ENCODE data around the gene VSIG1. TPM values are rescaled to one million over a fixed set of nuclear protein-coding genes. Genes with fewer than 3 reads are reported as not detected.

Gene VSIG1
- polyA plus RNA-seq, 1 donor from 2014 or later = not detected

GRCh38 chrX:108127152-108127551, 82.3 kb downstream of the VSIG1 start:
- no peaks in the 10 kb centered on the region for H3K9me3 ChIP-seq (ENCODE audit: low read length)
- H2AFZ ChIP-seq (ENCODE audit: low read depth, low read length) = no peak overlapping the region
- no peak overlapping the region for H3K4me2 ChIP-seq (ENCODE audit: low read length)
- H3K4me3 ChIP-seq (ENCODE audit: low read length) = no peak overlapping the region
- no peaks in the 10 kb centered on the region for H3K27me3 ChIP-seq (ENCODE audit: insufficient read depth, low read depth, low read length)
- TF ChIP-seq POLR2AphosphoS5 (IDR thresholded peaks at IDR 0.05) (no peak), EP300 (conservative IDR thresholded peaks at IDR 0.05; ENCODE audit: poor library complexity, severe bottlenecking) (no peak), CTCF (IDR thresholded peaks at IDR 0.05; ENCODE audit: poor library complexity, severe bottlenecking) (no peak), MXI1 (conservative IDR thresholded peaks at IDR 0.05; ENCODE audit: poor library complexity, severe bottlenecking) (no peak), RAD21 (conservative IDR thresholded peaks at IDR 0.05) (no peak), SMC3 (conservative IDR thresholded peaks at IDR 0.05; ENCODE audit: poor library complexity) (no peak), REST (IDR thresholded peaks at IDR 0.05; ENCODE audit: borderline replicate concordance) (no peak), EZH2 (IDR thresholded peaks at IDR 0.05; ENCODE audit: borderline replicate concordance, insufficient read depth, low read length, poor library complexity, severe bottlenecking) (no peak), TAF1 (IDR thresholded peaks at IDR 0.05; ENCODE audit: low read depth) (no peak)
- H3K27ac ChIP-seq (ENCODE audit: low read length) = no peak overlapping the region
- no peaks in the 10 kb centered on the region for H4K20me1 ChIP-seq (ENCODE audit: insufficient read depth)
- no peaks in the 10 kb centered on the region for H3K36me3 ChIP-seq (ENCODE audit: insufficient read depth, low read length)
- no peaks in the 10 kb centered on the region for H3K79me2 ChIP-seq (replicated peaks; ENCODE audit: insufficient read depth, low read length)
- no peaks in the 10 kb centered on the region for H3F3A ChIP-seq (ENCODE audit: insufficient read depth, low read length, poor library complexity, severe bottlenecking)
- H3K9ac ChIP-seq (ENCODE audit: low read length) = no peak overlapping the region
- no peaks in the 10 kb centered on the region for H3K9me2 ChIP-seq (ENCODE audit: insufficient read depth, low read length)

Other genes with a start within 250 kb of the VSIG1 start
- 1.9 and 4.2 TPM in 2 replicates for gene MID2, start 219.2 kb upstream of the VSIG1 start, polyA plus RNA-seq
- not detected in 2 replicates for gene TEX13B, start 62.7 kb upstream of the VSIG1 start, polyA plus RNA-seq
- gene PSMD10, start 46.5 kb downstream of the VSIG1 start, polyA plus RNA-seq = 209 and 212 TPM in 2 replicates
- 20.4 and 23.9 TPM in 2 replicates for gene ATG4A, start 46.7 kb downstream of the VSIG1 start, polyA plus RNA-seq

Data from neural cell (in vitro differentiated cells).